ENCODE data around the gene YBX3. TPM values are rescaled to one million over a fixed set of nuclear protein-coding genes. Genes with fewer than 3 reads are reported as not detected.

YBX3 gene
- total and polyA plus RNA-seq, 2 of the 4 experiments (the other 2 are of a cell fraction), result 33.7 to 132 TPM

GRCh38 chr12:10663869-10664268, 59.3 kb downstream of the YBX3 start:
- H2AK5ac ChIP-seq (ENCODE audit: low read depth, low read length), result no peak overlapping the region
- ChIA-PET POLR2A (ENCODE audit: unreplicated experiment) (no interaction called here), CTCF (no interaction called here)
- DNase-seq (no peak), ATAC-seq (ENCODE audit: low read depth) (no peak)
- H2BK20ac ChIP-seq (ENCODE audit: low read depth, low read length), result no peak overlapping the region
- H2AK9ac ChIP-seq (replicated peaks; ENCODE audit: low read depth, low read length, poor library complexity), result no peak overlapping the region
- TF ChIP-seq ELK1 (IDR thresholded peaks at IDR 0.05; ENCODE audit: borderline replicate concordance, low read depth, low read length), result no peak
- TF ChIP-seq FOS (IDR thresholded peaks at IDR 0.05; ENCODE audit: low read depth, low read length), result no peak
- TF ChIP-seq MAFK (IDR thresholded peaks at IDR 0.05; ENCODE audit: low read depth, low read length), result no peak
- TF ChIP-seq MXI1 (IDR thresholded peaks at IDR 0.05; ENCODE audit: borderline replicate concordance, low read depth, low read length), result no peak
- TF ChIP-seq CHD1 (IDR thresholded peaks at IDR 0.05; ENCODE audit: low read depth, low read length), result no peak
- TF ChIP-seq RAD21 (IDR thresholded peaks at IDR 0.05; ENCODE audit: low read length), result no peak
- TF ChIP-seq BHLHE40 (IDR thresholded peaks at IDR 0.05; ENCODE audit: low read depth, low read length), result no peak
- TF ChIP-seq POLR2A (IDR thresholded peaks at IDR 0.05; ENCODE audit: low read depth, low read length), result no peak
- TF ChIP-seq, protein P1, sequence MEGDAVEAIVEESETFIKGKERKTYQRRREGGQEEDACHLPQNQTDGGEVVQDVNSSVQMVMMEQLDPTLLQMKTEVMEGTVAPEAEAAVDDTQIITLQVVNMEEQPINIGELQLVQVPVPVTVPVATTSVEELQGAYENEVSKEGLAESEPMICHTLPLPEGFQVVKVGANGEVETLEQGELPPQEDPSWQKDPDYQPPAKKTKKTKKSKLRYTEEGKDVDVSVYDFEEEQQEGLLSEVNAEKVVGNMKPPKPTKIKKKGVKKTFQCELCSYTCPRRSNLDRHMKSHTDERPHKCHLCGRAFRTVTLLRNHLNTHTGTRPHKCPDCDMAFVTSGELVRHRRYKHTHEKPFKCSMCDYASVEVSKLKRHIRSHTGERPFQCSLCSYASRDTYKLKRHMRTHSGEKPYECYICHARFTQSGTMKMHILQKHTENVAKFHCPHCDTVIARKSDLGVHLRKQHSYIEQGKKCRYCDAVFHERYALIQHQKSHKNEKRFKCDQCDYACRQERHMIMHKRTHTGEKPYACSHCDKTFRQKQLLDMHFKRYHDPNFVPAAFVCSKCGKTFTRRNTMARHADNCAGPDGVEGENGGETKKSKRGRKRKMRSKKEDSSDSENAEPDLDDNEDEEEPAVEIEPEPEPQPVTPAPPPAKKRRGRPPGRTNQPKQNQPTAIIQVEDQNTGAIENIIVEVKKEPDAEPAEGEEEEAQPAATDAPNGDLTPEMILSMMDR (conservative IDR thresholded peaks at IDR 0.05; ENCODE audit: low read depth, low read length), result no peak
- no peak for TF ChIP-seq NFE2L2 (IDR thresholded peaks at IDR 0.05; ENCODE audit: low read depth, low read length)
- TF ChIP-seq RCOR1 (IDR thresholded peaks at IDR 0.05; ENCODE audit: insufficient replicate concordance, low read length), result no peak
- TF ChIP-seq MAZ (IDR thresholded peaks at IDR 0.05; ENCODE audit: borderline replicate concordance, low read depth, low read length), result no peak
- TF ChIP-seq SMC3 (IDR thresholded peaks at IDR 0.05; ENCODE audit: low read depth, low read length), result no peak
- TF ChIP-seq, protein P2, sequence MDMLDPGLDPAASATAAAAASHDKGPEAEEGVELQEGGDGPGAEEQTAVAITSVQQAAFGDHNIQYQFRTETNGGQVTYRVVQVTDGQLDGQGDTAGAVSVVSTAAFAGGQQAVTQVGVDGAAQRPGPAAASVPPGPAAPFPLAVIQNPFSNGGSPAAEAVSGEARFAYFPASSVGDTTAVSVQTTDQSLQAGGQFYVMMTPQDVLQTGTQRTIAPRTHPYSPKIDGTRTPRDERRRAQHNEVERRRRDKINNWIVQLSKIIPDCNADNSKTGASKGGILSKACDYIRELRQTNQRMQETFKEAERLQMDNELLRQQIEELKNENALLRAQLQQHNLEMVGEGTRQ (IDR thresholded peaks at IDR 0.05; ENCODE audit: low read depth, low read length), result no peak
- TF ChIP-seq CEBPB (IDR thresholded peaks at IDR 0.05; ENCODE audit: low read depth, low read length), result no peak
- TF ChIP-seq RFX5 (IDR thresholded peaks at IDR 0.05; ENCODE audit: low read depth, low read length), result no peak
- H3K23ac ChIP-seq (ENCODE audit: low read depth, low read length), result no peak overlapping the region
- H2BK15ac ChIP-seq (ENCODE audit: low read depth, low read length), result no peak overlapping the region
- H3K9ac ChIP-seq (ENCODE audit: low read depth, low read length), result no peak overlapping the region
- in situ Hi-C loops (cut with MboI; ENCODE audit: low sequenced_read_pairs) (no loop called here), intact Hi-C loops (cut with micrococcal nuclease) (no loop called here), dilution Hi-C loops (cut with HindIII; ENCODE audit: low sequenced_read_pairs, unreplicated experiment) (no loop called here)
- H3K4ac ChIP-seq (ENCODE audit: low read depth, low read length), result no peak overlapping the region
- no peak overlapping the region for H3K4me3 ChIP-seq (ENCODE audit: insufficient read depth, low read depth, low read length)
- BruUV-seq (replicated peaks), result no TSS peak
- no peak overlapping the region for H2AFZ ChIP-seq (replicated peaks; ENCODE audit: low read length, poor library complexity)
- H3K9me3 ChIP-seq (ENCODE audit: control insufficient read depth, insufficient read depth, low read length), result no peaks in the 10 kb centered on the region
- no peaks in the 10 kb centered on the region for H3K79me1 ChIP-seq (ENCODE audit: low read depth in 1 of 2, low read length in 2 of 2)
- no peak overlapping the region for H2BK120ac ChIP-seq (ENCODE audit: low read depth, low read length)
- H3K27ac ChIP-seq (ENCODE audit: insufficient read depth, low read length), result no peak overlapping the region
- WGBS, 2 experiments (ENCODE audit: extremely low coverage in 2 of 2, insufficient read length in 1 of 2), result no CpG with 5 or more reads among the region's 3 CpGs
- H4K5ac ChIP-seq (ENCODE audit: low read depth, low read length), result no peak overlapping the region
- no peaks in the 10 kb centered on the region for H4K20me1 ChIP-seq (ENCODE audit: insufficient read depth, low read length)
- H4K8ac ChIP-seq (ENCODE audit: low read depth in 2 of 2, low read length in 2 of 2), result no peak overlapping the region
- H3K4me2 ChIP-seq (ENCODE audit: low read depth, low read length), result no peak overlapping the region
- H3K9me1 ChIP-seq (ENCODE audit: insufficient read depth, low read length), result no peaks in the 10 kb centered on the region
- no peaks in the 10 kb centered on the region for H3K36me3 ChIP-seq (ENCODE audit: control insufficient read depth, insufficient read depth, low read length)
- no peaks in the 10 kb centered on the region for H3K4me1 ChIP-seq (ENCODE audit: control insufficient read depth, insufficient read depth, low read length)
- no peak overlapping the region for H3K56ac ChIP-seq (ENCODE audit: extremely low read depth, insufficient read depth, low read length)
- H3K27me3 ChIP-seq (ENCODE audit: control insufficient read depth, insufficient read depth, low read length), result peaks cover 8% of the 10 kb centered on the region
- H3K18ac ChIP-seq (ENCODE audit: low read depth, low read length), result no peak overlapping the region
- no peak overlapping the region for H3K14ac ChIP-seq (replicated peaks; ENCODE audit: low read depth, low read length)
- H2BK5ac ChIP-seq (ENCODE audit: low read depth, low read length, poor library complexity, severe bottlenecking), result no peak overlapping the region
- H4K91ac ChIP-seq (ENCODE audit: insufficient read depth, low read depth, low read length), result no peak overlapping the region

Data from IMR-90 (cell line).